GM23248 (cell line): ENCODE data around the gene SV2B.

Source experiments
- EZH2 ChIP-seq: fragments of 200-600 bp; sonication (generic); IDR thresholded peaks from 2 replicates; pipeline ENCODE4 v1.6.1; 2018; ENCODE audit warnings: antibody characterized with exemption, mild to moderate bottlenecking; ENCODE audit not compliant: insufficient read depth, poor library complexity, severe bottlenecking
- EZH2phosphoT487 ChIP-seq: fragments of 200-600 bp; sonication (generic); IDR thresholded peaks from 2 replicates; pipeline ENCODE4 v1.6.1; 2018; ENCODE audit warnings: antibody characterized with exemption, moderate library complexity, mild to moderate bottlenecking, low read depth; ENCODE audit not compliant: insufficient read depth

DNA sequence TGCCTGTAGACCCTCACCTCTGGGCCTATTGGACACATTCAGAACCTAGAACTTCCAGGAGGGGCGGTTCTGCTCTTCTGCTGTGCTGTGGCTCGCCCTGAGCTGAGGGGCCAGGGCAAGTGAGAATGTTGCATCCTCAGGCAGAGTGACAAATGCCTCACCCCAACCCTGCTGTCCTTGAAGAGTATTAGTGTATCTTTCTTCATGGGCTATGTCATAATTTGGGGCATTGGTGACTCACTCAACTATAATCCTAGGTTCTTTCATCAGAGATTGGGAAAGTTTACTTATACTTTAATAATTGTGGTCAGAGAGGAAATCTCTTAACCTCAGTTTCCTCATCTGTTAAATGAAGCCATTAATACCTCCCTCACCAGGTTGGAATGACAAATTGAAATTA is 143.8 kb downstream of the SV2B start:
- TF ChIP-seq EZH2: no peak
- TF ChIP-seq EZH2phosphoT487: no peak
